GM12873 (cell line): ENCODE results near the gene NPS.

Experiments
- CTCF ChIP-seq: IDR thresholded peaks from 2 replicates; pipeline ENCODE4 v1.5.1; 2012; ENCODE audit warnings: low read depth, mild to moderate bottlenecking, moderate library complexity, low read length, control low read depth; ENCODE audit not compliant: insufficient read depth; ENCODE audit errors: missing control alignments

Gene NPS

GRCh38 chr10:127526161-127526560 is 22.9 kb upstream of the NPS start:
- TF ChIP-seq CTCF, result no peak

- no peak for TF ChIP-seq CTCF
Observed at GRCh38 chr10:127527320-127527719, 21.8 kb upstream of the NPS start.

GRCh38 chr10:127527891-127528290 is 21.2 kb upstream of the NPS start:
- no peak for TF ChIP-seq CTCF

- no peak for TF ChIP-seq CTCF
Observed at GRCh38 chr10:127532193-127532592, 16.9 kb upstream of the NPS start.

- TF ChIP-seq CTCF, result no peak
Observed at GRCh38 chr10:127532659-127533058, 16.4 kb upstream of the NPS start.

GRCh38 chr10:127534074-127534473 is 15.0 kb upstream of the NPS start:
- TF ChIP-seq CTCF, result no peak

- TF ChIP-seq CTCF, result no peak
Observed at GRCh38 chr10:127534496-127534895, 14.6 kb upstream of the NPS start.
